ENCODE measurements around the gene UQCRC1.

GRCh38 chr3:48656061-48656840, 46.8 kb upstream of the UQCRC1 start:
- TF ChIP-seq, protein P1, sequence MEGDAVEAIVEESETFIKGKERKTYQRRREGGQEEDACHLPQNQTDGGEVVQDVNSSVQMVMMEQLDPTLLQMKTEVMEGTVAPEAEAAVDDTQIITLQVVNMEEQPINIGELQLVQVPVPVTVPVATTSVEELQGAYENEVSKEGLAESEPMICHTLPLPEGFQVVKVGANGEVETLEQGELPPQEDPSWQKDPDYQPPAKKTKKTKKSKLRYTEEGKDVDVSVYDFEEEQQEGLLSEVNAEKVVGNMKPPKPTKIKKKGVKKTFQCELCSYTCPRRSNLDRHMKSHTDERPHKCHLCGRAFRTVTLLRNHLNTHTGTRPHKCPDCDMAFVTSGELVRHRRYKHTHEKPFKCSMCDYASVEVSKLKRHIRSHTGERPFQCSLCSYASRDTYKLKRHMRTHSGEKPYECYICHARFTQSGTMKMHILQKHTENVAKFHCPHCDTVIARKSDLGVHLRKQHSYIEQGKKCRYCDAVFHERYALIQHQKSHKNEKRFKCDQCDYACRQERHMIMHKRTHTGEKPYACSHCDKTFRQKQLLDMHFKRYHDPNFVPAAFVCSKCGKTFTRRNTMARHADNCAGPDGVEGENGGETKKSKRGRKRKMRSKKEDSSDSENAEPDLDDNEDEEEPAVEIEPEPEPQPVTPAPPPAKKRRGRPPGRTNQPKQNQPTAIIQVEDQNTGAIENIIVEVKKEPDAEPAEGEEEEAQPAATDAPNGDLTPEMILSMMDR (IDR thresholded peaks at IDR 0.05; ENCODE audit: insufficient read depth, low read length): peak; percentile 70
- TF ChIP-seq GABPA (IDR thresholded peaks at IDR 0.05; ENCODE audit: low read depth): no peak
